NCI-H1694 (cell line): Measurements from ENCODE around the gene ULBP1.
"Not testable (repeated sequence)": the region's sequence is repeated elsewhere in the genome, so short reads cannot be mapped to it uniquely, and the experiment has no call there.

Experiments
- DNase-seq: peaks from one replicate; lab custom pipeline; 2025; lab: John Stamatoyannopoulos, UW

The ULBP1 gene

GRCh38 chr6:149975400-149975799, 11.7 kb downstream of the ULBP1 start:
- no peak for DNase-seq

- DNase-seq, result no peak
Measured at GRCh38 chr6:149977221-149977620, 13.5 kb downstream of the ULBP1 start.

GRCh38 chr6:149978610-149979009, 14.9 kb downstream of the ULBP1 start:
- no peak for DNase-seq

GRCh38 chr6:149979293-149979692, 15.6 kb downstream of the ULBP1 start:
- DNase-seq, result no peak

GRCh38 chr6:149983145-149983544, 19.4 kb downstream of the ULBP1 start:
- DNase-seq, result no peak

GRCh38 chr6:149984773-149985172, 21.0 kb downstream of the ULBP1 start:
- DNase-seq, result no peak

- no peak for DNase-seq
Measured at GRCh38 chr6:149985481-149985937, 21.8 kb downstream of the ULBP1 start.

- no peak for DNase-seq
Measured at GRCh38 chr6:149987602-149988107, 23.9 kb downstream of the ULBP1 start.

GRCh38 chr6:149988550-149989346, 25.0 kb downstream of the ULBP1 start:
- DNase-seq, result no peak

- DNase-seq, result no peak
Measured at GRCh38 chr6:149990212-149990660, 26.5 kb downstream of the ULBP1 start.

- no peak for DNase-seq
Measured at GRCh38 chr6:149990661-149991471, 27.1 kb downstream of the ULBP1 start.

- not testable (repeated sequence) for DNase-seq
Measured at GRCh38 chr6:149991472-149991795, 27.7 kb downstream of the ULBP1 start.

GRCh38 chr6:149991838-149992237, 28.1 kb downstream of the ULBP1 start:
- DNase-seq, result no peak

- DNase-seq, result no peak
Measured at GRCh38 chr6:149995235-149995750, 31.6 kb downstream of the ULBP1 start.

- no peak for DNase-seq
Measured at GRCh38 chr6:149995971-149996370, 32.2 kb downstream of the ULBP1 start.

GRCh38 chr6:149999636-150000035, 35.9 kb downstream of the ULBP1 start:
- no peak for DNase-seq

- DNase-seq, result no peak
Measured at GRCh38 chr6:150001295-150002008, 37.7 kb downstream of the ULBP1 start.

- DNase-seq, result no peak
Measured at GRCh38 chr6:150002710-150003109, 39.0 kb downstream of the ULBP1 start.

GRCh38 chr6:150003599-150003998, 39.9 kb downstream of the ULBP1 start:
- not testable (repeated sequence) for DNase-seq

GRCh38 chr6:150004101-150004782, 40.5 kb downstream of the ULBP1 start:
- DNase-seq, result no peak
